AG08395 (cell line): ENCODE data around the gene MNS1.
"Not testable (repeated sequence)": the region's sequence is repeated elsewhere in the genome, so short reads cannot be mapped to it uniquely, and the experiment has no call there.

Experiments used
- DNase-seq: peaks from one replicate; pipeline ENCODE4 v3.0.0; 2012; ENCODE audit warnings: mixed read lengths, low spot score

Gene MNS1

GRCh38 chr15:56464893-56465520 lies at the start of gene MNS1:
MNS1 (minus strand) TSS chr15:56465137; CDS start chr15:56464972, 165 bp downstream.
- DNase-seq: peak; percentile 98

GRCh38 chr15:56496635-56497034 lies 31.7 kb upstream of the MNS1 start:
- DNase-seq: peak; percentile 79

- DNase-seq: no peak
Observed at GRCh38 chr15:56495533-56495932, 30.6 kb upstream of the MNS1 start.

- no peak for DNase-seq
Observed at GRCh38 chr15:56495053-56495452, 30.1 kb upstream of the MNS1 start.

GRCh38 chr15:56492791-56493555 lies 28.0 kb upstream of the MNS1 start:
- no peak for DNase-seq

- no peak for DNase-seq
Observed at GRCh38 chr15:56492236-56492635, 27.3 kb upstream of the MNS1 start.

- DNase-seq: peak; percentile 88
Observed at GRCh38 chr15:56491110-56491722, 26.3 kb upstream of the MNS1 start.

- no peak for DNase-seq
Observed at GRCh38 chr15:56490461-56490860, 25.5 kb upstream of the MNS1 start.

GRCh38 chr15:56486206-56486605 lies 21.3 kb upstream of the MNS1 start:
- DNase-seq: not testable (repeated sequence)

- DNase-seq: not testable (repeated sequence)
Observed at GRCh38 chr15:56485426-56485825, 20.5 kb upstream of the MNS1 start.

- no peak for DNase-seq
Observed at GRCh38 chr15:56484287-56484686, 19.4 kb upstream of the MNS1 start.

- no peak for DNase-seq
Observed at GRCh38 chr15:56475351-56475750, 10.4 kb upstream of the MNS1 start.

- no peak for DNase-seq
Observed at GRCh38 chr15:56473017-56473416, 8.1 kb upstream of the MNS1 start.

- no peak for DNase-seq
Observed at GRCh38 chr15:56472278-56472677, 7.3 kb upstream of the MNS1 start.

GRCh38 chr15:56471440-56472069 lies 6.6 kb upstream of the MNS1 start:
- DNase-seq: no peak

GRCh38 chr15:56469483-56469882 lies 4.5 kb upstream of the MNS1 start:
- no peak for DNase-seq

GRCh38 chr15:56468401-56468800 lies 3.5 kb upstream of the MNS1 start:
- no peak for DNase-seq

GRCh38 chr15:56467616-56468015 lies 2.7 kb upstream of the MNS1 start:
- no peak for DNase-seq

GRCh38 chr15:56460947-56461346 lies 4.0 kb downstream of the MNS1 start:
- DNase-seq: no peak

GRCh38 chr15:56460071-56460470 lies 4.9 kb downstream of the MNS1 start:
- no peak for DNase-seq

GRCh38 chr15:56459096-56459495 lies 5.8 kb downstream of the MNS1 start:
- DNase-seq: no peak

- no peak for DNase-seq
Observed at GRCh38 chr15:56456229-56456628, 8.7 kb downstream of the MNS1 start.

- DNase-seq: no peak
Observed at GRCh38 chr15:56454836-56455235, 10.1 kb downstream of the MNS1 start.
